Caco-2 (cell line): Measurements from ENCODE around the gene ZNF775. TPM values are rescaled to one million over a fixed set of nuclear protein-coding genes. Genes with fewer than 3 reads are reported as not detected.

Experiments used
- BruUV-seq: library from RNA; stranded (reverse); fragments of 400-500 nt; replicated peaks from 2 replicates; lab custom pipeline; 2021; lab: Mats Ljungman, UMichigan
- CTCF ChIA-PET: fragments of 300-600 bp; sonication (Branson Sonifier 250); formaldehyde crosslinking; loops from one replicate; lab custom pipeline; 2022; ENCODE audit warnings: antibody characterized with exemption; lab: Charles Lee
- POLR2A ChIA-PET: fragments of 300-600 bp; sonication (Branson Sonifier 250); formaldehyde crosslinking; loops from one replicate; lab custom pipeline; 2022; ENCODE audit warnings: antibody characterized with exemption; lab: Charles Lee
- DNase-seq, 2 experiments: peaks; one replicate each; pipeline versions ENCODE4 v3.0.0 to v3.0.0-alpha.2; 2020 to 2022
- H3K27me3 ChIP-seq: replicated peaks from 2 replicates; pipeline ENCODE4 v1.6.0; 2011; ENCODE audit warnings: low read length; ENCODE audit not compliant: control insufficient read depth, insufficient read depth
- H3K36me3 ChIP-seq: 2 replicates; pipeline ENCODE4 v1.5.1; 2011; ENCODE audit warnings: low read length; ENCODE audit not compliant: control insufficient read depth, insufficient read depth
- H3K4me1 ChIP-seq: fragments of 250-450 bp; sonication (Bioruptor Pico); 2 replicates; pipeline ENCODE4 v1.5.1; 2020; ENCODE audit warnings: mild to moderate bottlenecking
- H3K4me3 ChIP-seq: 2 replicates; pipeline ENCODE4 v1.5.1; 2011; ENCODE audit warnings: low read depth, mild to moderate bottlenecking, control low read depth, low read length
- H3K9me3 ChIP-seq: fragments of 250-450 bp; sonication (Bioruptor Pico); 2 replicates; pipeline ENCODE4 v1.5.1; 2020; ENCODE audit warnings: mild to moderate bottlenecking, moderate library complexity
- H3K27ac Mint-ChIP-seq: one replicate; pipeline ENCODE4 v1.8.0; 2022; ENCODE audit warnings: mixed read lengths; ENCODE audit not compliant: unreplicated experiment
- H3K27me3 Mint-ChIP-seq: one replicate; pipeline ENCODE4 v1.8.0; 2022; ENCODE audit warnings: mixed read lengths; ENCODE audit not compliant: insufficient read depth, unreplicated experiment
- H3K36me3 Mint-ChIP-seq: one replicate; pipeline ENCODE4 v1.8.0; 2022; ENCODE audit warnings: mild to moderate bottlenecking, mixed read lengths; ENCODE audit not compliant: insufficient read depth, unreplicated experiment
- H3K4me1 Mint-ChIP-seq: one replicate; pipeline ENCODE4 v1.8.0; 2022; ENCODE audit warnings: low read depth, mixed read lengths; ENCODE audit not compliant: unreplicated experiment
- H3K4me3 Mint-ChIP-seq: one replicate; pipeline ENCODE4 v1.8.0; 2022; ENCODE audit warnings: mild to moderate bottlenecking, moderate library complexity, mixed read lengths; ENCODE audit not compliant: unreplicated experiment
- H3K9me3 Mint-ChIP-seq: one replicate; pipeline ENCODE4 v1.8.0; 2022; ENCODE audit warnings: mixed read lengths; ENCODE audit not compliant: unreplicated experiment
- CTCF ChIP-seq, 2 experiments: fragments of 200-600 bp in 1 of 2; IDR thresholded peaks; 1 replicate in 1 of 2; 2 replicates in 1 of 2; pipeline versions ENCODE4 v1.5.1 to v1.8.0; 2011 to 2022; ENCODE audit warnings: antibody characterized with exemption in 1 of 2, control low read depth in 1 of 2, inconsistent platforms in 1 of 2, low read depth in 1 of 2, low read length in 1 of 2, mild to moderate bottlenecking in 1 of 2, moderate library complexity in 1 of 2; ENCODE audit not compliant: insufficient read depth in 1 of 2, severe bottlenecking in 1 of 2, unreplicated experiment in 1 of 2
- intact Hi-C: fragments of 100-400 bp; cut with micrococcal nuclease; formaldehyde crosslinking; loops from one replicate; pipeline ENCODE4 v1.10.0; 2022; ENCODE audit not compliant: unreplicated experiment
- total RNA-seq: library from RNA; stranded (reverse); gene quantifications from 2 replicates; pipeline ENCODE4 v1.2.3, GENCODE V29; 2022

Gene ZNF775
- total RNA-seq, 1 experiment from 2014 or later: 4.0 TPM

- peaks cover 12% of the 10 kb centered on the region for H3K9me3 Mint-ChIP-seq
- BruUV-seq: no TSS peak
- H3K4me1 Mint-ChIP-seq: peaks cover 11% of the 10 kb centered on the region
- no peaks in the 10 kb centered on the region for H3K27me3 Mint-ChIP-seq
- H3K4me3 Mint-ChIP-seq: no peak overlapping the region
- Histone ChIP-seq H3K36me3 (no peaks in the 10 kb centered on the region), H3K4me1 (no peaks in the 10 kb centered on the region), H3K27me3 (no peaks in the 10 kb centered on the region), H3K9me3 (no peaks in the 10 kb centered on the region), H3K4me3 (no peak overlapping the region)
- CTCF ChIA-PET: interaction anchor here (1.0 kb wide), 1 partner anchor 19 kb away, joined by 3 read pairs; no protein-coding TSS in a partner anchor
- POLR2A ChIA-PET: no interaction called here
- no peaks in the 10 kb centered on the region for H3K36me3 Mint-ChIP-seq
- no peak for TF ChIP-seq CTCF (IDR thresholded peaks at IDR 0.05; ENCODE audit: insufficient read depth in 1 of 2, low read depth in 1 of 2, low read length in 1 of 2, severe bottlenecking in 1 of 2, unreplicated experiment in 1 of 2)
- H3K27ac Mint-ChIP-seq: no peak overlapping the region
- no peak for DNase-seq
- intact Hi-C loops: no loop called here
Measured at GRCh38 chr7:150358433-150358832, 20.7 kb upstream of the ZNF775 start.

GRCh38 chr7:150358988-150359621 lies 20.0 kb upstream of the ZNF775 start:
- H3K4me3 Mint-ChIP-seq: no peak overlapping the region
- H3K36me3 Mint-ChIP-seq: no peaks in the 10 kb centered on the region
- DNase-seq: no peak
- Histone ChIP-seq H3K9me3 (no peaks in the 10 kb centered on the region), H3K36me3 (no peaks in the 10 kb centered on the region), H3K27me3 (no peaks in the 10 kb centered on the region), H3K4me1 (no peaks in the 10 kb centered on the region), H3K4me3 (no peak overlapping the region)
- peaks cover 12% of the 10 kb centered on the region for H3K9me3 Mint-ChIP-seq
- intact Hi-C loops: no loop called here
- TF ChIP-seq CTCF (IDR thresholded peaks at IDR 0.05; ENCODE audit: insufficient read depth in 1 of 2, low read depth in 1 of 2, low read length in 1 of 2, severe bottlenecking in 1 of 2, unreplicated experiment in 1 of 2): no peak
- ChIA-PET POLR2A (no interaction called here), CTCF (interaction anchor here (1.0 kb wide), 1 partner anchor 19 kb away, joined by 3 read pairs; no protein-coding TSS in a partner anchor)
- H3K4me1 Mint-ChIP-seq: peaks cover 11% of the 10 kb centered on the region
- no TSS peak for BruUV-seq
- no peak overlapping the region for H3K27ac Mint-ChIP-seq
- H3K27me3 Mint-ChIP-seq: no peaks in the 10 kb centered on the region

- ChIA-PET POLR2A (no interaction called here), CTCF (no interaction called here)
- H3K27me3 Mint-ChIP-seq: no peaks in the 10 kb centered on the region
- H3K4me1 ChIP-seq: no peaks in the 10 kb centered on the region
- no peak for TF ChIP-seq CTCF (IDR thresholded peaks at IDR 0.05; ENCODE audit: insufficient read depth in 1 of 2, low read depth in 1 of 2, low read length in 1 of 2, severe bottlenecking in 1 of 2, unreplicated experiment in 1 of 2)
- no peak for DNase-seq
- no peaks in the 10 kb centered on the region for H3K36me3 ChIP-seq
- intact Hi-C loops: no loop called here
- H3K36me3 Mint-ChIP-seq: no peaks in the 10 kb centered on the region
- no peak overlapping the region for H3K4me3 ChIP-seq
- H3K4me3 Mint-ChIP-seq: no peak overlapping the region
- peaks cover 12% of the 10 kb centered on the region for H3K9me3 Mint-ChIP-seq
- peak overlapping the region; percentile 42 for H3K27ac Mint-ChIP-seq
- no TSS peak for BruUV-seq
- H3K4me1 Mint-ChIP-seq: peaks cover 11% of the 10 kb centered on the region
- H3K27me3 ChIP-seq: no peaks in the 10 kb centered on the region
- no peaks in the 10 kb centered on the region for H3K9me3 ChIP-seq
Measured at GRCh38 chr7:150359622-150360362, 19.3 kb upstream of the ZNF775 start.
